GM10266 (cell line): Measurements from ENCODE around the gene GEMIN8.

Source experiments
- DNase-seq: peaks from one replicate; pipeline ENCODE4 v3.0.0; 2012; ENCODE audit errors: extremely low spot score
- TF ChIP-seq, protein P1 (sequence below): IDR thresholded peaks from 2 replicates; pipeline ENCODE4 v1.5.1; 2012; ENCODE audit warnings: mild to moderate bottlenecking, low read depth; ENCODE audit not compliant: control insufficient read depth, insufficient read depth; ENCODE audit errors: missing control alignments

The GEMIN8 gene

GRCh38 chrX:14017399-14017798 lies 12.3 kb downstream of the GEMIN8 start:
- TF ChIP-seq, protein P1, sequence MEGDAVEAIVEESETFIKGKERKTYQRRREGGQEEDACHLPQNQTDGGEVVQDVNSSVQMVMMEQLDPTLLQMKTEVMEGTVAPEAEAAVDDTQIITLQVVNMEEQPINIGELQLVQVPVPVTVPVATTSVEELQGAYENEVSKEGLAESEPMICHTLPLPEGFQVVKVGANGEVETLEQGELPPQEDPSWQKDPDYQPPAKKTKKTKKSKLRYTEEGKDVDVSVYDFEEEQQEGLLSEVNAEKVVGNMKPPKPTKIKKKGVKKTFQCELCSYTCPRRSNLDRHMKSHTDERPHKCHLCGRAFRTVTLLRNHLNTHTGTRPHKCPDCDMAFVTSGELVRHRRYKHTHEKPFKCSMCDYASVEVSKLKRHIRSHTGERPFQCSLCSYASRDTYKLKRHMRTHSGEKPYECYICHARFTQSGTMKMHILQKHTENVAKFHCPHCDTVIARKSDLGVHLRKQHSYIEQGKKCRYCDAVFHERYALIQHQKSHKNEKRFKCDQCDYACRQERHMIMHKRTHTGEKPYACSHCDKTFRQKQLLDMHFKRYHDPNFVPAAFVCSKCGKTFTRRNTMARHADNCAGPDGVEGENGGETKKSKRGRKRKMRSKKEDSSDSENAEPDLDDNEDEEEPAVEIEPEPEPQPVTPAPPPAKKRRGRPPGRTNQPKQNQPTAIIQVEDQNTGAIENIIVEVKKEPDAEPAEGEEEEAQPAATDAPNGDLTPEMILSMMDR: no peak
- no peak for DNase-seq

DNA sequence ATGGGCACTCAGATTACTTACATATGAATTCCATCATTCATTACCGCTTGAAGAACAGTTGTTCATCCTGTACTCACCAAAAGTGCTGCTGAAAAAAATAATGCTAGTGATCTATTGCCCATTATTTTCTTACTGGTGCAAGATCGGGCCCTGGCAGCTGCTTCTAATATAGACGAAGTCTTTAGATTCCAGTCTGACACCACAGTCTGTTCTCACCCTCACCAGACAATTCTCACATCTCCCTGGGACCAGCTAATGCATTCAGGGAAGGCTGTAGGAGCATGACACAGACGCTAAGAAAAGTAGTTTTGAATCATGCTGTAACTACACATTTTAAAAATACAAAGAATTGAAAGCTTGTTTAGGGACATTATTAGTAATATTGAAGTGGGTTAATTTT lies 13.8 kb downstream of the GEMIN8 start:
- no peak for DNase-seq
- TF ChIP-seq, protein P1: no peak

DNA sequence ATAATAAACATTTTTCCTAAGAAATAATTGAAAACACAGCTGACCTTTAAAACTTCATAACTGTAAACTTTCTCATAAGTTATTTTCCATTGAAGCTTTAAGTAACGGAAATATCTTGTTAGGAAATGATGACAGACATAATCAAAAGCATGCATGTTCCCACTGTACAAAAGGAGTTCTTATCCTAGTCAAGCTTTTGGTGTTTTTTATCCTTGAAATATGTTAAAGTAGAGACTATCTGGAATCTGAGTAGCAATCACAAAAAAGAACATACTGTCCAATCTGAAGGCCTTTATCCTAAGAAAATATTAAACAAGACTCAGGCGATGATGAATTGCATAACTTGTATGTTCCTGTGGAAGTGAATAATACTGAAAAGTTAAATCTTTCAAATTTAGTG lies 14.4 kb downstream of the GEMIN8 start:
- TF ChIP-seq, protein P1: no peak
- DNase-seq: no peak

DNA sequence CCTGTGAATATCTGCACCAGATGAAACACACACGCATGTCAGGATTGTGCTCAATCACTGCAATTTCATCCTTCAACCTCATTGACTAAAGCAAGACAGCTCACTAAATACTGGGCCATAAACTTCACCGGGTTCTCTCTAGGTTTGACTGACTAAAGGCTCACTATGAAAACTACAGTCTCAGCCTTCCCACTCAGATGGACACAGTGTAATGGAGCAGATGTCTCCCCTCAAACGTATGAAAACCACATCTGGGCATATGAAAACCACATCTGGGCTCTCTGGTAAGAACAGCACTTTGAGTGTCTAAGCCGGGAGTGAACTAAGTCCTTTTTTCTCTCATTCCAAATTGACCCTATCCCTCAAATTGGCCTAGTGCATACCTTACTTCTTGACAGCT lies 15.2 kb downstream of the GEMIN8 start:
- TF ChIP-seq, protein P1: no peak
- no peak for DNase-seq

DNA sequence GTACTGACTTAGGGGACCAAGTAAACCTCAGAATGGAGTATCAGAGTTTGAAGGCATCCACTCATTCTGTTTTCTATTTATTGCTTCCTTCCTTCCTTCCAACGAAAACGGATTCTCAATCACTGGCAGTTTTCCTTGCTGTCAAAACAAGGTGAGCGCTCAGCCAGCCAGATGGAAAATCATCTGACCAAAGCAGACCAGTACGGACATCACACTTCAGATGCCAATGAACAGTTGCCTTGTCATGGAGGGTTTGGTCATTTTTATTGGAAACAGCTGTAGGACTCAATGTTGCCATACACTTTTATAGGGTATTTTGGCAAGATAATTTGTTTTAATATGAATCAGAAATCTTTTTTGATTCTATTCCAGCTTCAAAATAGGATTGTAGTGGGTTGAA lies 16.6 kb downstream of the GEMIN8 start:
- TF ChIP-seq, protein P1: no peak
- no peak for DNase-seq

DNA sequence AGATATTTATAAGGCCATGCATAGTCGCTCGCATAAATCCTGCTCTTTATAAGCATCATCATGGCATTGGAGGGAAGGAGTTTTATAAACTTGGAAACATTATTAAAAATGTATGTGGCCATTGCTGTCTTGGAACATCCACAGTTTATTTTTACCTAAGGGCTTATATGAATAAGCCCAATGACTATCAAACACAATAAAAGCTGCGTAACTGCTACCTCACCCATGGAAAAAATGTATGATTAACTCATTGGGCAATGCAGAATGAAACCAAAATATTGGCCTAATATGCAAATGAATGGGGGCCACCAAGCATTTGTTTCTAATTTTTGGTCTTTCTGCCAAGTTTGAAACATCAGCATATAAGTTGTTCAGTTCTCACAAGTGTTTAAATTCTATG lies 19.1 kb downstream of the GEMIN8 start:
- DNase-seq: no peak
- TF ChIP-seq, protein P1: no peak

DNA sequence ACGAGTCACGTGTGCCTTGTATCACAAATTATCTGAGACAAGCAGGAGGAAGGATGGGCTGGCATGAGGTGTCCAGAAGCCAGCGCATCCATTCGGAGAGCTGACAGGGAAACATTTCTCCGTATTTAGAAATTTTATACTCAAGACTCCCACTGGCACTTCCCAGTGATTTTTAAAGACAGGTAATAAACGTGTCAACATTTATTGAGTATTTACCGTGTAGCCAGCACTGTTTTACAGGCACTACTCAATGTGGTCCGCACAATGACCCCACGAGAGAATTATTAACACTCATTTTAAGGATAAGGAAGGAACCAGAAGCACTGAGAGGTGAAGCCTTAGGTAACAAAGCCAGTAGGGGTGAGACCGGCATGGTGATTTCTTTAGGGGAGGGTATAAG lies 23.2 kb downstream of the GEMIN8 start:
- DNase-seq: no peak
- TF ChIP-seq, protein P1: no peak
